Femur (tissue), 1 donor: ENCODE measurements around the gene FIP1L1.
"Not testable (repeated sequence)": the region's sequence is repeated elsewhere in the genome, so short reads cannot be mapped to it uniquely, and the experiment has no call there.

Experiments used
- DNase-seq: peaks from one replicate; pipeline ENCODE4 v3.0.0-alpha.2; 2017

The FIP1L1 gene, protein sequence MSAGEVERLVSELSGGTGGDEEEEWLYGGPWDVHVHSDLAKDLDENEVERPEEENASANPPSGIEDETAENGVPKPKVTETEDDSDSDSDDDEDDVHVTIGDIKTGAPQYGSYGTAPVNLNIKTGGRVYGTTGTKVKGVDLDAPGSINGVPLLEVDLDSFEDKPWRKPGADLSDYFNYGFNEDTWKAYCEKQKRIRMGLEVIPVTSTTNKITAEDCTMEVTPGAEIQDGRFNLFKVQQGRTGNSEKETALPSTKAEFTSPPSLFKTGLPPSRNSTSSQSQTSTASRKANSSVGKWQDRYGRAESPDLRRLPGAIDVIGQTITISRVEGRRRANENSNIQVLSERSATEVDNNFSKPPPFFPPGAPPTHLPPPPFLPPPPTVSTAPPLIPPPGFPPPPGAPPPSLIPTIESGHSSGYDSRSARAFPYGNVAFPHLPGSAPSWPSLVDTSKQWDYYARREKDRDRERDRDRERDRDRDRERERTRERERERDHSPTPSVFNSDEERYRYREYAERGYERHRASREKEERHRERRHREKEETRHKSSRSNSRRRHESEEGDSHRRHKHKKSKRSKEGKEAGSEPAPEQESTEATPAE

DNA sequence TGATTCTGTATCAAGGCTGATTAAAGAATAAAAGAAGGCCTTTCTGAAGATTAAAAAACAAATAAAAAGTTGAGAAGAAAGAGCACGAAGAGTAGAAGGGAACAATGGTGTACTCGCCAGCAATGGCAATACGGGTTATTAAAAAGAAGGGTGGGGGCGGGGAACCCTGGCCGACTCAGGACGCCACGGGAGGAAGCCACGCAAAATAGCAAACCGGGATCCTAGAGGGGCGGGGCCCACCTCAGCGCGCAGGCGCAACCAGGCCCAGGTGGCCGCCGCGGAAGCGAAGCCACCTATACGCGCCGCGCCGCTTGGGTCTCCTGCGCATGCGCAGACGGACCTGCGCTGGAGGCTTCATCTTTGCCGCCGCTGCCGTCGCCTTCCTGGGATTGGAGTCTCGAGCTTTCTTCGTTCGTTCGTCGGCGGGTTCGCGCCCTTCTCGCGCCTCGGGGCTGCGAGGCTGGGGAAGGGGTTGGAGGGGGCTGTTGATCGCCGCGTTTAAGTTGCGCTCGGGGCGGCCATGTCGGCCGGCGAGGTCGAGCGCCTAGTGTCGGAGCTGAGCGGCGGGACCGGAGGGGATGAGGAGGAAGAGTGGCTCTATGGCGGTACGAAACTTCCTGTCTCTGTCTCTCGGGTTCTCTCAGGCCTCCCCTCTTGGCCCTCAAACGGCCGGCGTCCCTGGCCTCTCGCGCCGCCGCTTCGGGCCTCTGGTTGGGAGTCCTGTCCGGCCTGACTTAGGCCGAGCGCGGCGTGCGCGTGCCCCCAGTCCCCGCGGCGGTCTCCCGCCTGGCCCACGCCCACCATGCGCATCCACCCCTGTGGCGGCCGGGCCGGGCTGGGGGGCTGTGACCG, at the start of gene FIP1L1:
FIP1L1 (plus strand) TSS at position 323 of the 852 bp plus-strand sequence; CDS start at position 521, 198 bp downstream.
- DNase-seq: peak; percentile 96

DNA sequence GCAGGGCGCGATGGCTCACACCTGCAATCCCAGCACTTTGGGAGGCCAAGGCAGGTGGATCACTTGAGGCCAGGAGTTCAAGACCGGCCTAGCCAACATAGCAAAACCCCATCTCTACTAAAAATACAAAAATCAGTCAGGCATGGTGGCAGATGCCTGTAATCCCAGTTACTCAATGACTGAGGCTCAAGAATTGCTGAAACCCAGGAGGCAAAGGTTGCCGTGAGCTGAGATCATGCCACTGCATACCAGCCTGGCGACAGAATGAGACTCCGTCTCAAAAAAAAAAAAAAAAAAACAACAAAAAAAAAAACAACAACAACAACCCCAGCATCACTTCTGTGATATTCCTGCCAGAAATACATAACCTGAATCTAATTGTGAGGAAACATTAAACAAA, 42.5 kb upstream of the FIP1L1 start:
- not testable (repeated sequence) for DNase-seq

DNA sequence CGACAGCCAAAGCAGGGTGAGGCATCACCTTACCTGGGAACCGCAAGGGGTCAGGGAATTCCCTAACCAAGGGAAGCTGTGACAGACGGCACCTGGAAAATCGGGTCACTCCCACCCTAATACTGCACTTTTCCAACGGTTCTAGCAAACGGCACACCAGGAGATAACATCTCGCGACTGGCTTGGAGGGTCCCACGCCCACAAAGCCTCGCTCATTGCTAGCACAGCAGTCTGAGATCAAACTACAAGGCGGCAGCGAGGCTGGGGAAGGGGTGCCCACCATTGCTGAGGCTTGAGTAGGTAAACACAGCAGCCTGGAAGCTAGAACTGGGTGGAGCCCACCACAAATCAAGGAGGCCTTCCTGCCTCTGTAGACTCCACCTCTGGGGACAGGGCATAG, 37.3 kb upstream of the FIP1L1 start:
- not testable (repeated sequence) for DNase-seq

DNA sequence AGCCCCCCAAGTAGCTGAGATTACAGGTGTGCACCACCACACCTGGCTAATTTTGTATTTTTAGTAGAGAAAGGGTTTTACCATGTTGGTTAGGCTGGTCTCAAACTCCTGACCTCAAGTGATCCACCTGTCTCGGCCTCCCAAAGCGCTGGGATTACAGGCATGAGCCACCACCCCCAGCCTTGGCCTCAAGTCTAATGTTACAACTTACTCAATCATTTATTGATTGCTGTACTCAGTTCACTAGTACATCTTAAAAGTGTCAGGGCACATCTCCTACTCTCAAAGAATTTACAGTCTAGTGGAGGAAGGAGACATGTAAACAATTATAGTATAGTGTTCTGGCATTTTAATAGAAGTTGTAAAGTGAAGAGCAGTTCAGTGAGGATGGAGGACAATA, 31.0 kb upstream of the FIP1L1 start:
- not testable (repeated sequence) for DNase-seq

DNA sequence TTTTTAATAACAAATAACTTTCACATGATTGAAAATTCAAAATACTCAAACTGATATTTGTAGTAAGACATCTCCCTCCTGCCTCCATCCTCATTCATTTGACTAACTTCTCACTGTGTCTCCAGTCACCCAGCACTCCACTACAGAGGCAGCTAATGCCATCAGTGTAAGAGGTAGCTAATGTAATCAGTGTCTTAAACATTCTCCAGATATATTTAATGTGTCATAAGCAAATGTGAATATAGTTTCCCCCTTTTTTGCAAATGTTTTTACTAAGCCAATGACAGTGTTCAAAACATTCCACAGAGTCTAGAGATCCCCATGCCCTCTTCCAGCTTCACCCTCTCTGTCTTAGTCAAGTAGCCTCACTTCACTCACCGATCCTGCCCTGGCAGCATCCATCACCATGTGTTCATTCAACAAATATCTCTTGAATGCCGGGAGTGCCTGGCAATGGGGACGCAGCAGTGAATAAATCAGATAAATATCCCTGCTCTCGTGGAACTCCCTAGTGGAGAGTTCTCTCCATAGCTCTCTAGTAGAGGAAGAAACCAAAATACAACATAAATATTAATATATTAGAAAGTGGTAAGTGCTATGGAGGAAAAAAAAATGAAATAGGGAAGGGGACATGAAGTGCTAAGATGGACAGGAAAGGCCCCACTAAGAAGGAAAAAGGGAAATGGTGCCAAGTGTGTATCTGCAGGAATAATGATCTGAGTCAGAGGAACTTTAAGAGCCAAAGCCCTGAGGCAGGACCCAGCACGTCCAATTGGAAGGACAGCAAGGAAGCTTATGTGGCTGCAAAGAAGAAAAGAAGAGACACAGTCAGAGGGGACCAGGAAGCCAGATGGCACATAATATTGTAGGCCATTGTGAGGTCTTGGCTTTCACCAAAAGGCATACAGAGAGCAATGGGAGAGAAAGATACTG, 30.3 kb upstream of the FIP1L1 start:
- DNase-seq: no peak

DNA sequence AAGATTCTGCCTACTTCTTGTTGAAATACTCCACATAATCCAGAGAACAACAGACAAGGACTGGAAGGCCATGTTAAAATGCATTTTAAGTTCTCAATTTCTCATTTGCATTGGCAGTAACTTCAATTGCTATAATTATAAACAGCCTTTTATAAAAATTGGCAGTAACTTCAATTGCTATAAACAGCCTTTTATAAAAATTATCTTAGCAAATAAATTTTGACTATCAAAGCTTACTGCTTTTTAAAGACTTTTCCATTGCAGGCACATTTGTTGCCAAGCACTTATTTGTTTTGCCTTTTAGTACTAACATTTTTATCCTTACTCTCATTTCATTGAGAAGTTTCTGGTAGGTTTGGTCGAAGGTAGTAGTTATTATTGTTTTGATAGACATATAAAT, 29.4 kb upstream of the FIP1L1 start:
- no peak for DNase-seq

DNA sequence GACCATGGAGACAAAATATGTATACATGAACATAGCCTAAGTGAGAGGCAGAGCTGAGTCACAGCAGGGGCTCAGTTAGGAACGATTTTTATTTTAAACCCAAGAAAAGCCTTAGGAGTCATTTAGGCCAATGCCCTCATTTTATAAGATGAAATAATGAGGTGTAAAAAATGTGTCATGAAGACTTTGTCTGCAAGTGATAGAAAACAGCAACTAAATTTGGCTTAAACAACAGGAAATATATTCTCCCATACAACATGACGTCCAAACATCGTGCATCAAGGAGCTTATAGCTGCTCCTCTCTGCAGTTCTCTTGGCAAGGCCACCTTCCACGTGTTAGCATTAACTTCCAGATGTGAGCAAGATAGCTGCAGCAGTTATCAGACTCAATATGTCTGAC, 28.4 kb upstream of the FIP1L1 start:
- peak; percentile 32 for DNase-seq

DNA sequence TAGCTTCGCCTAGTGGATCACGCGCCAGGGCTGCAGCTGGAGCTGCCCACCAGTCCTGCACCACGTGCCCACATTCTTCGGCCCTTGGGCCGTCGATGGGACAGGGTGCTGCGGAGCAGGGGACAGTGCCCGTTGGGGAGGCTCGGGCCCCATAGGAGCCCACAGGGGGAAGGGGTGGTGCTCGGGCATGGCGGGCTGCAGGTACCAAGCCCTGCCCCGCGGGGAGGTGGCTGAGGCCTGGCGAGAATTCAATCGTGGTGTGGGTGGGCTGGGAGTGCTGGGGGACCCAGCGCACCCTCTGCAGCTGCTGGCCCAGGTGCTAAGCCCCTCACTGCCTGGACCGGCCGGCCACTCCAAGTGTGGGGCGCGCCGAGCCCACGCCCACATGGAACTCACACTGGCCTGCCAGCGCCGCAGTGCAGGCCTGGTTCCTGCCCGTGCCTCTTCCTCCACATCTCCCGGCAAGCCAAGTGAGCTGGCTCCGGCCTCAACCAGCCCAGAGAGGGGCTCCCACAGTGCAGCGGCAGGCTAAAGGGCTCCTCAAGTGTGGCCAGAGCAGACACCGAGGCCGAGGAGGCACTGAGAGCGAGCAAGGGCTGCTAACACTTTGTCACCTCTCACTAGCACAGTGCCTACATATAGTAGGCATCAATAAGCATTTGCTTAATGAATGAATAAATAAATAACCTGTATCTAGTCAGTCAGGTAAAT, 23.3 kb upstream of the FIP1L1 start:
- DNase-seq: no peak

DNA sequence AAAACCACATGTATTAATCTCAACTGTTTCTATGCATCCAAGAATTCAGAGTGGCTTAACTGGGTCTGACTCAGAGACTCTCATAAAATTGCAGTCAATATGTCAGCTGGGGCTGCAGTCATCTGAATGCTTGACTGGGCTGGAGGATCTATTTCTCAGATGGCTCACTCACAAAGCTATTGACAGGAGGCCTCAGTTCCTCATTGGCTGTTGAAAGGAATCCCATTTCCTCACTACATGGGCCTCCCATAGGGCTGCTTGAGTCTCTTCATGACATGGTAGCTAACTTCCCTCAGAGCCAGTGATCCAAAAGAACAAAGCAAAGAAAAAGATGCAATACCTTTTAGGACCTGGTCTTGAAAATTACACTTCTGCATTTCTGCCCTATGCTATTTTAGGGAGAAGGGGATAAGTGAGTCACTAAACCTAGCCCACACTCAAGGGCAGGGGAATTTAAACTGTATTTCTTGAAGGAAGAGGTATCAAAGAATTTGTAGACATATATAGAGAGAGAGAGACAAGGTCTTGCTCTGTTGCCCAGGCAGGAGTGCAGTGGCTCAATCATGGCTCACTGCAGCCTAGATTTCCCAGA, 21.4 kb upstream of the FIP1L1 start:
- DNase-seq: no peak

DNA sequence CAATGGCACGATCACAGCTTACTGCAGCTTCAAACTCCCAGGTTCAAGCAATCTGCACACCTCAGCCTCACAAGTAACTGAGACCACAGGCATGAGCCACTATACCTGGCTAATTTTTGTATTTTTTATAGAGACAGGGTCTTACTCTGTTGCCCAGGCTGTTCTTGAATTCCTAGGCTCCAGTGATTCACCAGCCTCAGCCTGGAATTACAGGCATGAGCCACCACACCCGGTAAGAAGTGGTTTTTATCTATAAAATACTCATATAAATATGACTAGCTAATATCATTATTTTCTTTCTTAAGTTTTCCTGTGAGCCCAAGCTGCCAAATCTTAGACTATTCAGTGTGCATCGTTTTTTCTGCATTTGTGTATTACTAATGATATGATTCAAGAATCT, 16.0 kb upstream of the FIP1L1 start:
- no peak for DNase-seq

DNA sequence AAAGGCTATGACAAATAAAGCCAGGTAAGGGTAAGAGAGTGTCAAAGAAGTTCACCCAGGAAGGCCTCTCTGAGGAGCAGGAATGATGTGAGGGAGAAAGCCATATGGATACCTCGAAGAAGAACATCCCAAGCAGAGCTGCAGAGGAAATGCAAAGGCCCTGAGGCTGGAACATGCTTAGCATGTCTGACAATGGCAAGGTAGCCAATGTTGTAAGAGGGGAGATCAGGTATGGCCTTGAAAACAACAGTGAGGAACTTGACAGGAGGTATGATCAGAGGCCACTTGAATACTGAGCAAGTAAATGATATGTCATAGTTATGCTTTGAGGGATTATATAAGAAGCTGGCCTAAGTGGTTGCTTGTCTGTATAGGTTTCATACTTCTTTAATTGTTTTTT, 15.3 kb upstream of the FIP1L1 start:
- DNase-seq: no peak

DNA sequence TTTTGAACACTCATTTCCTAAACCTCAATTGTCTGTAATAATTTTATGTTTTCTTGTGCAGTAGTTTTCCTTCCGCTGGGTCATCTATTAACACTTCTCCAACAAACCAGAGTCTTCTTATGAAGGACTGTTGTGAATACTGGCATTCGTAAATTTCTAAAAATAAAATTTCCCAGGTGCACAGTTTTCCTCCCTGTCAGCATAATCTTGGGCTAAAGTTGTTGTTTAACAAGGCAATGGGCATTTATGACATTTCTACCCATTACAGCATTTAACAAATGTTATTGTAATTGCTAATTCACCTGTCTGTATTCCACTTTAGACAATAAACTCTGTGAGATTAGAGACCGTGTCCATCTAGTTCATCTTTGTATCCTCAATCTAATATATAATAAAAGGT, 12.8 kb upstream of the FIP1L1 start:
- no peak for DNase-seq

DNA sequence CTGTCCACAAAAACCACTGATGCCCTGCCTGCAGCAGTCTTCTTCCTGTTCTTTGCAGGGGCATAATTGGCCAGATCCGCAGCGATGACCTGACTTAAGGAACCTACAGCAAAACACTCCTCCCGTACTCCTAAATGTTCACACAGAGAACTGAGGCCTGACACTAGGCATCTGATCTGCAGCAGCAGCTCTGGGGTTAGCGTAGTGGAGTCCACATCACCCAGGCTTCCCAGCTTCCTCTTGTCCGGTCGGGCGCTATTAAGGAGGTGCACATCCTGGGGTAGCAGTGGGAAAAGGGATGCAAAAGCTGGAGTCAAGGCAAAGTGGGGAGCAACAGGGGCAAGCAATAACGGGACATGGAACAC, 12.3 kb upstream of the FIP1L1 start:
- no peak for DNase-seq

DNA sequence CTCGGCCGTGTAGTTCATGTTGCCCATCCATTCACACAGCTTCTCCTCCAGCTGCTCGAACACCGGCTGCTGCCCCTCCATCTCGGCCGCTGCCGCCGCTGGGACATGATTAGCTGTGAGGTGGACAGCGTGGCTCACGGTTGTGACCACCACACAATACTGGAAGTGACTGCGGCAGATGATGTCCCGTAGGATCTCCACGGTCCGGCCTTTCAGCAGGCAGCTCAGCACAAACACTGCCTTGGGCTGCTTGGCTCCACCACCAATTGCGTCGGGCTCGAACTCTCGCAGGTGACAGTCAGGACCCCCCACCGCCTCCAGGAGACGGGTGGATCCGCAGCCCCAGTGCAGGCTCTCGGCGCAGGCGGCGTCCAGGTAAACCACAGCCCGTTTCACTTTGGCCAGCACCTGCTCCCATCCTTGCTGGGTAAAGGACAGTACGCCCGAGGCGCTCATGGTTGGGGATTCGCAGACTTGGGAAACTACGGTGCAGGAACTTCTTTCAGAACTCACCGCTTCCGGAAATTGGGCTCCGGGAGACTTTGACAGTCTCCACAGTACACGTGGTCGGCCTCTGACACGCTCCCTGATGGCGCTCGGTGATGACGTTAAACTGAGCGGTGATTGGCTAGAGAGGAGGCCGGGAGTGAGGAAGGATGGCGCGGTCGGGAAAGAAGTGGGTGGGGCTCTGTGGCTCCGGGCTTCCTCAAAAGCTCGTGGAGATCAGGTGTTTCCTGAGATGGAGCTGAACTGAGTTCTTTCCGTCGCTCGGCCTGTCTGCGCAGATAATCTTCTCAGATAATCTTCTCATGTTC, 11.7 kb upstream of the FIP1L1 start, which contains the start of gene SCFD2:
SCFD2 (minus strand) TSS at position 576 of the 815 bp plus-strand sequence.
- DNase-seq: peak; percentile 98

DNA sequence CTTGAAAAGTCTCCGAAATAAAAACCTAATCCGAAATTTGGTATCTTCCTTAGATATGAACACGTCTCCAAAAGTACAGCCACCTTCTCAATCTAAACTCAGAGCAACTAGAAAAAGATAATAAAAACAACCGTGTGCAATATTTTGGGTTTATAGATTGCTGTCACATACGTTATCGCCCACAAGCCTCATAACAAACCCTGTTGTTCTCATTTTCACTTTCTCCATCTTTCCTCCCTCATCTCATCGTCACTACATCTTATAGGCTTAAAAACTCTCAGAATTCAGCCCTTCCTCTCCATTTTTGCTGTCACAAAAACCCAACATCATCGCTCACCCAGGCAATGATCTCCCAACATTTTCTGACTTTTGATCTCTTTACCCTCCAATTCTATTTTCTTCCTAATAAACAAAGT, 11.1 kb upstream of the FIP1L1 start:
- no peak for DNase-seq

DNA sequence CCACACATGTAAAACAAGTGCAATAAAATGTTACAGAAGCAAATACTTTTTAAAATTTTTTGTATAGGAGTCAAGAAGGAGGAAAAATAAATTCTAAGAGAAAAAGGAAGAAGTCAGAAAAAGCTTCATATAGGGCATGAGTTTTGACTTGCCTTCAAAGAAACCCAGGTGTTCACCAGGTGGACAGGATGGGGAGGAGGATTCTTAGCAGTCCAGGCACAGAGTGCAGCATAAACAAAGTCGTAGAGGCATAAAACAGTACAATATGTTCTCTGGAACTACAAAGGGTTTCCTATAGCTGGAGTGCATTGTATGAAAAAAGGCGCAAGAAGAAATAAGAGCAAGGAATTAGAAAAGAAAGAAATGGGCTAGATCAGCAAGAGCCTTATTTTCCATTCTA, 9.7 kb upstream of the FIP1L1 start:
- no peak for DNase-seq

DNA sequence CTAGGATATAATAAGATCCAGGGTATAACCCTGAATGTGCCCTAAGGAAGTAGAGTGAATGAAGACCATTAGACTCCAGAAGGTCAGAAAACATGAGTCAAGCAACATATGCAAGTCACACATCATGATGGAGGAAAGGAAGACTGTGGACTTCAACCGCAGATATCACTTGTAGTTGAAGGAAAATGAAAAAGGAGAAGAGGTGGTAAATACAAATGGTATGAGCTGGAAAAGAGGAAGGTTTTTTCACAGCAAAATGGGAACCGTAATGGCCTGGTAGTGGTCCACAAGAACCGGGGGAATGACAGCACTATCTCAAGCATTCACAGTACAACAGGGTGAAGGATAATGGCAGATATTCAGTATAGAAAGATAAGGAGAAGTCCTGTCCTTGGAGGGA, 6.4 kb upstream of the FIP1L1 start:
- no peak for DNase-seq

DNA sequence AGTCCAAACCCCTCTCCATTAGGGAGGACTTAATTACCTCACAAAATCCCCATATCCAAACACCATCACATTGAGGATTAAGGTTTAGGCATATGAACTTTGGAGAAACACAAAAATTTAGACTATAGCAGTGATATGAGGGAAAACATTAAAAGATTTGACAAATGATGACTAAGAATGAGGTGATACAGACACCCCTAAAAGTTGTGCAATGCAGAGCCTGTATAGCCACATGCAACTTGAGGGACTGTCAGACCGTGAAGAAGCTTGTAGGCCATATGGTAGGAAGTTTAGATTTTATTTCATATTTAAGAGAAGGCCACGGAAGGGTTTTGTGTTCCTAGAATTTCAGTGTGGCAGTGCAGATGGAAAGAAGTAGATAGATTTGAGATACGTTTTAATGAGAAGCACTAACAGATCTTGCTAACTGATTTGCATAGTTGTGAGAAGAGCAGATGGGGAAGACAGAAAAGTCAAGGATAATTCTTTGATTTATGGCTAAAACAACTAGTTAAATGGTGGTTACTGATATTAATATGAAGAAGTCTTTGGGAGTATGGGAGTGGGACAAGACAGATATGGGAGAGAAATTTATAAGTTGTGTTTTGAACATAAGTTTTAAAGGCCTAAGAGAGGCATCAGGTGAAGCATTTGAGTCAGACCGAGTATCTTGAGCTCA, 5.5 kb upstream of the FIP1L1 start:
- no peak for DNase-seq

DNA sequence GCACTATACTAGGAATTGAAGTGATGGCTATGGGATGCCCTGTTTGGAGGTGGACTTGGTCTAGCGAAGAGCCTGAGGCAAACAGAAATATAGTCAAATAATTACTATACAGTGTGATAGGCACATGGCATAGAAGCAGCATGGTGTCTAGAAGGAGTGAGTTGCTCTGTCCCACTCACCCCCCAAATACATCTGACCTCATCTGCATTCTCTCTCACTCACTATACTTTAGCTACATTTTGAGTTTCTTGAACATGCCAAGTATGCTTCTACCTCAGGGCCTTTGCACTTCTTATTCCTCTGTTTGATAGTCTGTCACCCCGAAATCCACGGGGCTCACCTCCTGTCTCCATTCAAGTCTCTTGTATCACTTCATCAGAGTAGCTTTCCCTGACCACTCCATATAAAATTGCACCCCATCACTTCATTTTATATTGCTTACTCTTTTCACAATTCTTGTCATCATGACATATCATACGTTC, 2.6 kb upstream of the FIP1L1 start:
- DNase-seq: no peak

DNA sequence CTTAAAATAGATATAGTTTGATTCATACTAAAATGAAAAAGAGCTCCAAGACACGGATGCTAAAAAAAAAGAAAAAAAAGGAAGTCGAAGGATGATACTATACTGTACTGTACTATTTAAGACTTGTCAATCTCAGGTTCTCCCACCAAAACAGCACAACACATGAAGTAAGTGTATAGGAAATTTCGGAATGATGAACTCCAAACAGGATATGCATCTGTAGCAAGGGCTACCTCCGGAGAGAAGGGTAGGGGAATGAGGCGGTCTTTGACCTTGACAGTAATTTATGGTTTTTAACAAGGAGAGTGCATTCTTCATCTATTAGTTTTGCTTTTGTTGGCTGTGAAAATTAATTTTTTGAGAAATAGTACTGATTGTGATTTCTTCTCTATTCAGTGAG, 541 bp upstream of the FIP1L1 start:
- no peak for DNase-seq
